ENCODE results near the gene ENDOV. TPM values are rescaled to one million over a fixed set of nuclear protein-coding genes. Genes with fewer than 3 reads are reported as not detected.

The ENDOV gene
- total and polyA plus RNA-seq, 2 donors from 2014 or later, result 20.3 to 28.0 TPM

- Histone ChIP-seq H3K36me3 (ENCODE audit: control insufficient read depth in 2 of 3, insufficient read depth in 3 of 3, low read length in 3 of 3) (no peaks in the 10 kb centered on the region), H3K4me3 (ENCODE audit: low read length in 3 of 3) (no peak overlapping the region), H3K9ac (ENCODE audit: low read length in 3 of 3) (no peak overlapping the region), H3K27ac (ENCODE audit: low read depth in 2 of 2, low read length in 2 of 2) (no peak overlapping the region), H3K9me3 (ENCODE audit: control insufficient read depth in 2 of 3, insufficient read depth in 1 of 3, low read length in 3 of 3) (peaks cover 0 to 8% (median 0%) of the 10 kb centered on the region in 3 donors), H3K27me3 (ENCODE audit: control insufficient read depth, insufficient read depth, low read length) (no peaks in the 10 kb centered on the region), H3K4me1 (ENCODE audit: control insufficient read depth in 2 of 3, insufficient read depth in 2 of 3, low read depth in 1 of 3, low read length in 3 of 3) (no peaks in the 10 kb centered on the region)
- intact Hi-C loops (cut with DNase I), result no loop called here
- DNase-seq (peak in 1 of 5 donors; percentile 36), FAIRE-seq (no peak)
- no peak for TF ChIP-seq CTCF (IDR thresholded peaks at IDR 0.05; ENCODE audit: borderline replicate concordance, extremely low read depth, insufficient read depth)
Observed at GRCh38 chr17:80487511-80487910, 72.5 kb downstream of the ENDOV start.

Small RNA genes lying within 50 kb of the gene (microRNA-seq; reads per million reads assigned to microRNA genes)
- not detected for gene MIR4730

Other genes starting within 250 kb of the ENDOV start
- gene CARD14, start 245.1 kb upstream of the ENDOV start, total RNA-seq, result 1.7 TPM
- gene CARD14, start 245.1 kb upstream of the ENDOV start, polyA plus RNA-seq (ENCODE audit: insufficient read depth, low read depth, low replicate concordance), result 0.17 TPM
- gene SGSH, start 194.8 kb upstream of the ENDOV start, total RNA-seq, result 63.2 TPM
- 25.9 TPM for gene SGSH, start 194.8 kb upstream of the ENDOV start, polyA plus RNA-seq (ENCODE audit: insufficient read depth, low read depth, low replicate concordance)
- gene SLC26A11, start 194.7 kb upstream of the ENDOV start, total RNA-seq, result 24.5 TPM
- 11.3 TPM for gene SLC26A11, start 194.7 kb upstream of the ENDOV start, polyA plus RNA-seq (ENCODE audit: insufficient read depth, low read depth, low replicate concordance)
- gene RNF213, start 154.3 kb upstream of the ENDOV start, total RNA-seq, result 276 TPM
- gene RNF213, start 154.3 kb upstream of the ENDOV start, polyA plus RNA-seq (ENCODE audit: insufficient read depth, low read depth, low replicate concordance), result 43.4 TPM
- gene NPTX1, start 61.4 kb downstream of the ENDOV start, total RNA-seq, result 0.31 TPM
- 0.39 TPM for gene NPTX1, start 61.4 kb downstream of the ENDOV start, polyA plus RNA-seq (ENCODE audit: insufficient read depth, low read depth, low replicate concordance)
- 37.6 TPM for gene RPTOR, start 129.7 kb downstream of the ENDOV start, total RNA-seq
- gene RPTOR, start 129.7 kb downstream of the ENDOV start, polyA plus RNA-seq (ENCODE audit: insufficient read depth, low read depth, low replicate concordance), result 5.5 TPM

Data from kidney (tissue), 14 donors.